HG02970 (cell line): ENCODE results near the gene SLC25A25.
"Not testable (repeated sequence)": the region's sequence is repeated elsewhere in the genome, so short reads cannot be mapped to it uniquely, and the experiment has no call there.

ENCODE experiments used
- ATAC-seq: cut with Tn5 transposase; IDR thresholded peaks from one replicate; pipeline ENCODE4 v1.9.1; 2021; ENCODE audit warnings: mild to moderate bottlenecking, moderate library complexity, moderate number of reproducible peaks; ENCODE audit not compliant: unreplicated experiment, low FRiP score

Gene SLC25A25

DNA sequence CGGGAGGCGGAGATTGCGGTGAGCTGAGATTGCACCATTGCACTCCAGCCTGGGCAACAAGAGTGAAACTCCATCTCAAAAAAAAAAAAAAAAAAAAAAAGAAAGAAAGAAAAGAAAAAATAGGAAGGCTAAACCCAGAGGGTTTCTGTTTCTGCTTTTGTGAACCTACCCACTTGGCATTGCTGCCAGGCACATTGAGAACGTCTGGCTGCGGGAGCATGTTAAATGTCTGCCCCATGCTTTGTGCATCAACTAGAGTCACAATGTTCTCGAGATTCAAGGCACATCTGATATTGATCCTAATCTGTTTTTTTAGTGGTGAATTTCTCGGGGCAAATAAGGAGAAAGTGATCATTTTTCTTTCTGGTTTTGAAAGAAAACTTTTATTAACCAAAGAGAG lies 2.8 kb downstream of the SLC25A25 start:
- no peak for ATAC-seq

DNA sequence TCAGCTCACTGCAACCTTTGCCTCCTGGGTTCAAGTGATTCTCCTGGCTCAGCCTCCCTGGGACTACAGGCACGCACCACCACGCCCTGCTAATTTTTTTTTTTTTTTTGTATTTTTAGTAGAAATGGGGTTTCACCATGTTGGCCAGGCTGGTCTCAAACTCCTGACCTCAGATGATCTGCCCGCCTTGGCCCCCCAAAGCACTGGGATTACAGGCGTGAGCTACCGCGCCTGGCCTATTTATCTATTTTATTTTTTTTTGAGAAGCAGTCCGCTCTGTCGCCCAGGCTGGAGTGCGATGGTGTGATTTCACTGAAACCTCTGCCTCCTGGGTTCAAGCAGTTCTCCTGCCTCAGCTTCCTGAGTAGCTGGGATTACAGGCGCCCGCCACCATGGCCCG lies 3.4 kb downstream of the SLC25A25 start:
- not testable (repeated sequence) for ATAC-seq

DNA sequence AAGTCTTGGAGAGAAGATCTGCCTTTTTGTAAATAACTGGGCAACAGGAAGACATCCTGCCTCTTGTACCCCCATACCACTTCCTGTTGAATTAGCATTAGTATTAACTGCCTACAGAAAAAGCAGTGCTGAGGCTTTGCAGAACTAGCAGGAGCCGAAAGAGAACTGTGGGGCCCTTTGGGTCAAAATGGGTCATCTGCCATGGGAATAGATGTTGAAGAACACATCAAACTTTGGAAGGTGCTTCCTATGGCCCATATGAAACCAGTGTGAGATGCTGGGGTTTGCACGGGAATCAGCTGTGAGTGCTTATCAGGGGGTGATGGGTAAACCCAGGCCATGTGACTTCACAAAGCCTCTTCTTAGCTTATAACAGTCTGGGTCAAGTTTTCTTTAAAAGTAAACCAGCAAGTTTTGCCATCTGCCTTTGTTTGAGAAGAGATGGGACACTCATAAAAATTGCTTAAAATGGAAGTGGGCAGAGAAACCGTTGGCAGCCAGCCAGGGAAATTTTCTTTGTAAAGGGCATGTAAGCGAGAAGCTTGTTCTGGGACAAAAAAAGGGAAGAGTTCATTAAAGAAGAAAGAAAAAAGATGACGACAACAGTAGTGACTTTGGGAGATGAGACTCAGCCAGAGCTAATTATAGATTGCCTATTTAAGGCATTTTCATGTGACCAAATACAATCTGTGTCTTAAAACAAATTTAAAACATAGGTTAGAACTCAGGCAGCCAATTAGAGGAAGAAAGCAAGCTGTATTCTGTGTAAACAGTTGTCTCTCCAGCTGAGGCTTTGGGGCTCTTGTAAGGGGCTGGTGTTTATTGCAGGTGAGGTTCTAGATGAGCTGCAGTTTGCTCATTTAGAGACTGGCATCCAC lies 4.4 kb downstream of the SLC25A25 start:
- ATAC-seq = no peak

DNA sequence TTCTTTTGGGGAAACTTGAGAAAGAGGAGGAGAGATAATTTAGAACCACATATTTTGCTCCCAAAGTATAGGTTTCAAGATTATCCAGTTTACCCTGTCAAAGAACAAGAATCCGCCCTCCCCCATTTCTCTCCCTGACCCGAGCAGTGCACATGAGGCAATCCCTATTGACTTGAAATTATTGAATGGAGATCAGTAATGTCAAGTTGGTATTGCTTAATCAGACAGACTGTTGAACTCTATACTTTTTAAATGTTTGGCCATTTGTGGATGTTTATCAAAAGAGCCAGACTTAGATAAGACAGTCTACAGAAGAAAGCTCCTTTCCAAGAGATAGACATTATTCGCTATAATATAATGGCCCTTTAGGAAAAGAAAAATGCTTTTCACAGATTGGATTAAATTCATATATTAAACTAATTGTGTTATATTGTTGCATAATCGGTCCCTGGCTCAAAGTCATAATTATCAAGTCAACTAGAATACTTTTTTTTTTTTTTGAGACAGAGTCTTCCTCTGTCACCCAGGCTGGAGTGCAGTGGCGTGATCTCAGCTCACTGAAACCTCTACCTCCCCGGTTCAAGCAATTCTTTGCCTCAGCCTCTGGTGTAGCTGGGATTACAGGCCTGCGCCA lies 5.3 kb downstream of the SLC25A25 start:
- no peak for ATAC-seq

DNA sequence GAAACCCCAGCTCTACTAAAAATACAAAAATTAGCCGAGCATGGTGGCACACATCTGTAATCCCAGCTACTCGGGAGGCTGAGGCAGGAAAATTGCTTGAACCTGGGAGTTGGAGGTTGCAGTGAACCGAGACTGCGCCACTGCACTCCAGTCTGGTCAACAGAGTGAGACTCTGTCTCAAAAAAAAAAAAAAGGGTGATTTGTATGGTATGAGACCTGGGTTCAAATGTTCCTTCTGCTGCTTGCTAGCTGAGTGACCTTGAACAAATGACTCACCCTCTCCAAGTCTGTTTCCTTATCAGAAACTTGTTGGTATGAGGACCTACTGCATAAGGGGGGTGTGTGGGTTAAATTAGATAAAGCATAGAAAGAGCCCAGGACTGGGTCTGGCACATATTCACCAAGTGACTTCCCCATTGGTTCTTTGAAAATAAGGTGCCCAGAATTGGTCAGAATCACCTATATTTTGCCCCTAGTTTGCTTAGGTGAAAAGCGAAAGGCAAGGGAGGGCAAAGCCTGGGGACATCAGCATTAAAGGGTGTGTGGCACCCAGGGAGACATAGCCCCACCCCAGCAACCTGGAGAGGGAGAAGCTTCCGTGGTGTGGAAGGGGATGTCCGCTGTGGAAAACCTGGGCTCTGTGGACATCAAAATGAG lies 9.9 kb downstream of the SLC25A25 start:
- ATAC-seq = no peak

DNA sequence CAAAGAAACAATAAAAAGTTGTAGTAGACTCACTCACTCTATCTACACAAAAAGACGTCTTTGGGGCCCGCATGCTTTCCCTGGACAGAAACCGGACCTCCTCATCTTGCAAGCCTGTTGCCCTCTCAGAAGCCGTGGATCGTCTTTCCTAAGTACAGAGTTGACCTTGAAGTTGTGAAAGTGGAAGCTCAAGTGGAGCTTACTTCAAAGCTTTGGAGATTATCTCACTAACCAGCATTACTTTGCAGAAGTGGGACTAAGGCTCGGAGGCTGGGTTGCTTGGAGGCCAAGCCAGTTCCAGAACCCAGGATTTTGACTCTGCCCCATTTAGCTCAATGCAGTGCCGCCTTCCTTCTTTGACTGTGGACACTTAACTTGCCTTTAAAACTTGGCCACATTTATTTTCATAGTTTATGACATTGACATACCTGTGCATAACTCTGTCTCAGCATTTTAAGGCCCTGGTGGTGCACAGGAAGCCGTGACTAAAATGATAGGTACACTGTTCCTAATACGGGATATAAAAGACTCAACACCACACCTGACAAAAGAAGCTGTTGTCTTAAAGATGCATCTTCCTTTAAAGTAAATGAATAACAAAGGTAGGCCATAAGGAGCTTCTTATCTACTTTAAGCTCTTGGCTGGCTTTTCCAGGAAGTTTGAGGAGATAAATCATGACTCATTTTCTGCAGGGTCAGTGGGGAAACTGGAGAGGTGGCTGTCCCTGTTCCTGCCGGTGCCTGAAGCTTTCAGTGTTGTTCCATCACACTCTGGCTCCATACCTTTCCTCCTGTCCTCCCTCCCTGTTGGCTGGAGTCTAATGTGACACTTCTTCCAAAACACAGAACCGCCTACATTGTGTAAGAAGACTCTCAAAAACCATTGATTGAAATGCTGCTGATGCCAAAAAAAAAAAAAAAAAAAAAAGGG lies 10.7 kb downstream of the SLC25A25 start:
- no peak for ATAC-seq

DNA sequence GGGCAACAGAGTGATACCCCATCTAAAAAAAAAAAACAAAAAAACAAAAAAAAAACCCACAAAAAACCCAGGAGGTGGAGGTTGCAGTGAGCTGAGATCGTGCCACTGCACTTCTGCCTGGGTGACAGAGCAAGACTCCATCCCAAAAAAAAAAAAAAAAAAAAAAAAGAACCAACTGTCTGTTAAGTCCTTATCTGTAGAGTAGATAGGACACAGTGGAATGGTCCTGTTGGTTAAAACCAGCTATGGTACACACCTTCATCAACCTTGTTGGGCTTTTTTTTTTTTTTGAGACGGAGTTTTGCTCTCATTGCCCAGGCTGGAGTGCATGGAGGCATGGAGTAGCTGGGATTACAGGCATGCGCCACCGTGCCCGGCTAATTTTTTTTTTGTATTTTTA lies 12.2 kb downstream of the SLC25A25 start:
- no peak for ATAC-seq

DNA sequence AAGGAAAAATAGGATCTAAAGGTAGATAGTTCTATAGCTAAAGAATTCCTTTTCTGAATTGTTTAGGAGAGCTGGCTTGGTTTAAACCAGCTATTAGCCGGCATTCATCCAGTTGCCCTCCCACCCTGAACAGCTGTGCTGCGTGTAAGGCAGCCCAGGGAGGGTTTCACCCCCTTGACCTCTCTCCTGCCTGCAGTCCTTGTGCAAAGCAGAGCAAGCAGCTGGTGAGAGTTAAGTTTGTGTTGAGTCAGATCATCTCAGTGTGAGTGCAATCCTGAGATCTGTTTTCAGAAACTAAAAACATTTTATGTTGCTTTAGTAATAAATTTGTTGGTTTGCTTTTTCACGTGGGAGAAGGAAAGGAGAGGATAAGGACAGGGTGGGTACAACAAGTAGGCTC lies 13.0 kb downstream of the SLC25A25 start:
- ATAC-seq = no peak

DNA sequence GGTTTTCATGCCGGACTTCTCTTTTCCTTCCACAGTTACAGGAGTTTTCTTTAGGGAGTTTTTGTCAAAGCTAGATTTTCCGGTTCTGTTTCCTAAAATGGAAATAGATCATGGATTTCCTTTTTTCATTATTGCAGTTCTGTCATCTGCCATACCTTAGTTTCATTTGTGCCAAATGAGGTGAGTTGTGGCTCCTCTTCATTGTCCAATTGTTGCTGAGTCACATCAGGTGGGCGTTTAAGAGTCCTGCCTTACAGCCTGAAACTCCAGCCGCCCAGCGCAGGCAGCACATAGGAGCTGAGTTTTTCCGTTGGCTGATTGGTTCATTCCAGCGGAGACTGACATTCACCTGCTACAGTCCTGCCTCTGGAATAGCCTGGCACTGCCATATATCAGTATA lies 14.1 kb downstream of the SLC25A25 start:
- ATAC-seq = no peak

DNA sequence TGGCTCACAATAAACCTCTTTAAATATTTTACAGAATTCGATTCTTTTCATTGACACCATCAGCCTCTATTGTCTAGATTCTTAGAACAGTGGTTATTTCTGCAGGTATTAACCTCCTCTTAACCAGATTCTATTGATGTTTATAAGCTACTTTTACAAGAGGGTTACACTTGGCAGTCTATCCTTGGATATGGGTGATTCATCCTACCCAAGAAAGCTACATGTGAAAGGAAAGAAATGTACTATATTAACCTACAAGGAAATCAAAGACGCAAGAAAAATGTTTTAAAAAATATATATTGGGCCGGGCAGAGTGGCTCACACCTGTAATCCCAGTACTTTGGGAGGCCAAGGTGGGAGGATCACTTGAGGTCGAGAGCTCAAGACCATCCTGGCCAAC lies 16.7 kb downstream of the SLC25A25 start:
- no peak for ATAC-seq

DNA sequence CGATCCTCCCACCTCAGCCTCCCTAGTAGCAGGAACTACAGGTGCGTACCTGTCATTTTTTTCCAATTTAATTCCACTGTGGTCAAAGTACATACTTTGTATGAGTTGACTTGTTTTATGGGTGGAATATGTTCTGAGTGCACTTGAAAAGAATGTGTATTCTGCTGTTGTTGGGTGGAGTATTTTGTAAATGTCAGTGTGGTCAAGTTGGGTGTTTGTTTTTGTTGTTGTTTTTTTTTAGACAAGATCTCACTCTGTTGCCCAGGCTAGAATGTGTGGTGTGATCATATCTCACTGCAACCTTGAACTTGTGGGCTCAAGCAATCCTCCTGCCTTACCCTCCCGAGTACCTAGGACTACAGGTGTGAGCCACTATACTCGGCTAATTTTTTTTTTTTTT lies 17.9 kb downstream of the SLC25A25 start:
- no peak for ATAC-seq

DNA sequence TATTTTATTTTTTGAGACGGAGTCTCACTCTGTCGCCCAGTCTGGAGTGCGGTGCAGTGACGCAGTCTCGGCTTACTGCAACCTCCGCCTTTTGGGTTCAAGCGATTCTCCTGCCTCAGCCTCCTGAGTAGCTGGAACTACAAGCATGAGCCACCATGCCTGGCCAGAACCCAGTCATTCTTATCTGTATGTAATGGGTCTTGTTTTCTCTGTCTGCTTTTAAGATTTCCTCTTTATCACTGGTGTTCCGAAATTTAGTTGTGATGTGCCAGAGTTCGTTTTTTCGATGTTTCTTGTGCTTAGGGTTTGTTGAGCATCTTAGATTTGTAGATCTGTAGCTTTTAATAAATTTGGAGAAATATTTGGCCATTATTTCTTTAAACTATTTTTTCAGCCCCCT lies 19.2 kb downstream of the SLC25A25 start:
- ATAC-seq = no peak

DNA sequence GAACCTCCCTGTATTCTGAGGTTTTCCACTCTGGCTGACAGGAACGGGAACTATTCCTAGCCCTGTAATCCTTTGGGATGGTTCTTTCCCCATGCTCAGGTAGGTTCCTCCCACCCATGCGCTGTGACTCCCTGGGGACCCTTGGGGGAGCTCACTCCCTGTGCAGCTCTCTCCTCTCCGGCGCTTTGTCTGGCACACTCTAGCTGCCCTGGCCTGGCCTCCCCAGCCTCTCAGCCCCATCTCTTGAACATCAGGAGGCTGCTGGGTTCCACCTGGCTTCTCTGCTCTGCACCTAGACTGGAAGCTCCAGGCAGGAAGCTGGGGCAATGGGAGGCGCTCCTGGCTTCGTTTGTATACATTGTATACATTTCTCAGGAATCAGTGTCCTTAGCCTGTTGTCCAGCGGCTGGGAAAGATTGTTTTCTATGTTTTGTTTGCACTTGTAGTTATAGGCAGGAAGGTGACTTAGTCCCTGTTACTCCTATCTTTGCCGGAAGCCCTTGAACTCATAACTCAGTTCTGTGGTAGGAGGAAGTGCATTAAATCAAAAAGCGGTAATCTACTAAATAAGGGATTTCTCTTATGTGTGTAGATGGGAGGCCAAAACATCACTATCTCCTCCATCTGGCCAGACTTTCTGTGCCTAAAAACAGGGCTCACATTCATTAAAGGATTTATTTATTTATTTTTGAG lies 20.4 kb downstream of the SLC25A25 start:
- ATAC-seq = no peak

DNA sequence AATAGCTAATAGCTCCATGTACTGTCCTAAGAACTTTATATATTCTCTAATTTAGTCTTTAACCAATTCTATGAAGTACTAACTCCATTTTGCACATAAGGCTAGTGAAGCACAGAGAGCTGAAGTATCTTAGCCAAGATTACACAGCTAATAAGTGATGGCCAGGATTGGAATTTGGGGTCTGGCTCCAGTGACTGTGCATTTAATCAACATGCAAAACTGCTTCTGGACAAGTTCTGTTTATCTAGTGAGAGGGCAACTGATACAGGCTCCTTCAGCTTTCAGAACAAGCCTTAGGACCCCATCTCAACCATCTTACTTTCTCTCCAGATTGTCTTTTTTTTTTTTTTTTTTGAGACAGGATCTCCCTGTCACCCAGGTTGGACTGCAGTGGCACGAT lies 21.3 kb downstream of the SLC25A25 start:
- ATAC-seq = no peak

DNA sequence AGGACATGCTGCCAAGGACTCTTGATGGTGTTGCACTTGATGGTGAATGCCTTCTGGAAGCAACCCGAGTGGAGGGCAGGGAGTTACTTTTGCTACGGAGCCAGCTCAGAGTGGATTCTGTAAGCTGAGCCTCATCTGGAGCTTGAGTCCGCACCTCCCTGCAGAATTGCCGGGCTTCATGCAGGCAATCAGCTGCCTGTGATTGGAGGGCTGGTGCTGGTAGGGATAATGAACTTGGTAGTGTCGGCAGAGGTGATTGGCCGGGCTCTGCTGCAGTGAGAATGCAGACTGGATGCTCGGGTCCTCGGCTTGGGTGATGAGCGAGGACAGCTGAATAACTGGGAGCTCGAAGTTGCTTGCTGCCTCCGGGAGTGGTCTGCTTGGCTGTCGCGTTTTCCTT lies 23.1 kb downstream of the SLC25A25 start:
- no peak for ATAC-seq

DNA sequence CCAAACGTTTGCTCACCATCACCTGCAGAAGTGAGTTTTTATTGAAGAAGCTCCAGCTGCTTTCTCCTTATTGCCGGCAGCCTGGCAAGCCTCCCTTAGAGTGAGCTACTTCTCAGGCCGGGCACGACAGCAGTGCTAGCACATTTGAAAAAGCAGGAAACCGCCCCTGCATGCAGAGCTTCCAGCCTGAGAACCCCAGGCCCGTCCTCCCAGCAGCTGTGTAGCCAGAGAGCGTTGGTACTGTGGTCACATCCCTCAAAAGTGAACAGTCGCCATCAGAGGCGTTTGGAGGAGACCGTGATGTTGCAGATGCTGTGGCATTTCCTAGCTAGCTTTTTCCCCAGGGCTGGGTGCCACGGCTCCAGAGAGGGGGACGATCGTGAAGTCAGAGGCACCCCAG lies 23.5 kb downstream of the SLC25A25 start:
- no peak for ATAC-seq

DNA sequence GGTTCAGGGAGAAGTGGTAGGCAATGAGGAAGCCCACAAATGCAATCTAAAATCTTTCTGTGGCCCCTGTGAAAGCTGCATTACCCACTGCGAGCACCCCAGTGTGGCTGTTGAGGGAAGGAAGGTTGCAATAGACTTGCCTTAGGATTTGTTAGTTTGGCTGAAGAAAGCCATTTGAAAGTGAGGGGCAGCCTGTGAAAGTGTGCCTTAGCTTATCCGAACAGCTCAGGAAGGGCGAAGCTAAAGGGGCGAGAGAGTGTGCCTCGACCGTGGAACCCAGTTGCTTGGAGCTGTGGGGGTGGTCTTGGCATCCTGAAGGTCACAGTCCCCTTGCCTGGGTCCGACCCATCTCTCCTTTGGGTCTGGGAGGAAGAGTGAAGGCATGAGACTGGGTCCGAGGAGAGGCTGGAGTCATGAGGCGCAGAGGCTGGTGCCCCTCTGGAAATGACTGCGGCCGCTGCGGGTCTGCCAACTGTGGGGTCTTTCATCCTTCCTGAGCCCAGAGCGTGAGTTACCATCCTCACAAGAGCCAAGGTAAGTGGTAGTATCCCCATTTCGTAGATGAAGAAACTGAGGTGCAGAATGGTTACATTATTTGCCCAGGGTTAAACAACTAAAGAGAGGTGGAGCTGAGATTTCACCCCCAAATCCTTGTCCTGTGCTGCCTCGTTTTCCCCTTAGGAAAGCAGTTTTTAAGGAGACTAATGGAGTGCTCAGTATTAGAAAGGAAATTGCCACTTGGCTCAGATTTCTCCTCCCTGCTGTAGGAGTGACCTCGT lies 24.4 kb downstream of the SLC25A25 start:
- ATAC-seq = no peak

DNA sequence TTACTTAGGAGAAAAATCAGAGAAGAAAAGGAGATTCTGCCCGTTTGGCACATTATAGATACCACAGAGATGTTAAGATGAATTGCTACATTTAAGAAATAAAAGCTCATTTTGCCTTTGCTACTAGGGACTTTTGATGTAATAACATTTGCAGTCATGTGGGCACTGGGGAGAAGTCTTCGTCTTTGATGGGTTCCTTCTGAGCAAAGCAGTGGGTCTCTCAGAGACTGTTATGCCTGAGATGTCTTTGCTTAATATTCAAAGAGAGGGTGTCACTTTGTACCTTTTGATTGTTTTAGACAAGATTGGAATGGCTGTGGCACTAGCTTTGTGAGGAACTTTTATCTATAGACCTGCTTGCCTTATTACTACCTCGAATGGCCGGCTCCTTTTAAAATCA lies 25.0 kb downstream of the SLC25A25 start:
- no peak for ATAC-seq
